Left kidney (tissue), 2 donors: ENCODE results near the gene PCIF1. TPM values are rescaled to one million over a fixed set of nuclear protein-coding genes. Genes with fewer than 3 reads are reported as not detected.
"Not testable (repeated sequence)": the region's sequence is repeated elsewhere in the genome, so short reads cannot be mapped to it uniquely, and the experiment has no call there.

Experiments
- DNase-seq: peaks from one replicate; pipeline ENCODE4 v3.0.0-alpha.2; 2013
- polyA plus RNA-seq: library from polyadenylated mRNA; unstranded; fragments of 120-200 nt; gene quantifications from one replicate; pipeline ENCODE4 v1.2.1, GENCODE V29; 2013; ENCODE audit not compliant: insufficient read length

PCIF1 gene
- polyA plus RNA-seq, 1 donor, result 44.9 TPM

GRCh38 chr20:45921337-45922189, 12.9 kb upstream of the PCIF1 start:
- DNase-seq, result no peak

- DNase-seq, result peak; percentile 38
These were observed 9.9 kb upstream of the PCIF1 start for GRCh38 chr20:45924391-45925261.

- no peak for DNase-seq
These were observed 8.5 kb upstream of the PCIF1 start for GRCh38 chr20:45925821-45926506.

GRCh38 chr20:45926731-45927070, 7.8 kb upstream of the PCIF1 start:
- no peak for DNase-seq

- no peak for DNase-seq
These were observed 7.2 kb upstream of the PCIF1 start for GRCh38 chr20:45927071-45927878.

- not testable (repeated sequence) for DNase-seq
These were observed 2.8 kb upstream of the PCIF1 start for GRCh38 chr20:45931680-45932079.

- peak; percentile 70 for DNase-seq
These were observed 1.0 kb upstream of the PCIF1 start for GRCh38 chr20:45933266-45934045.

- DNase-seq, result peak; percentile 57
These were observed 367 bp upstream of the PCIF1 start for GRCh38 chr20:45934046-45934585.

- DNase-seq, result no peak
These were observed 1.0 kb downstream of the PCIF1 start for GRCh38 chr20:45935416-45936046.

GRCh38 chr20:45937765-45938164, 3.3 kb downstream of the PCIF1 start:
- DNase-seq, result no peak

- no peak for DNase-seq
These were observed 4.4 kb downstream of the PCIF1 start for GRCh38 chr20:45938727-45939438.

- DNase-seq, result no peak
These were observed 5.6 kb downstream of the PCIF1 start for GRCh38 chr20:45940053-45940452.

GRCh38 chr20:45940469-45940868, 6.0 kb downstream of the PCIF1 start:
- DNase-seq, result no peak

GRCh38 chr20:45943613-45944012, 9.1 kb downstream of the PCIF1 start:
- no peak for DNase-seq

- no peak for DNase-seq
These were observed 9.9 kb downstream of the PCIF1 start for GRCh38 chr20:45944151-45944964.

- DNase-seq, result no peak
These were observed 10.6 kb downstream of the PCIF1 start for GRCh38 chr20:45944965-45945677.

- no peak for DNase-seq
These were observed 11.2 kb downstream of the PCIF1 start for GRCh38 chr20:45945678-45946148.
